KMS-11 (cell line): Measurements from ENCODE around the gene ZMAT2.
A peak's percentile ranks its signal among the peaks of the same experiment; 100 is the strongest.
"Not testable (repeated sequence)": the region's sequence is repeated elsewhere in the genome, so short reads cannot be mapped to it uniquely, and the experiment has no call there.

Experiments used
- H2AFZ ChIP-seq: fragments of 200-600 bp; sonication (generic); 2 replicates; pipeline ENCODE4 v1.6.1; 2016; ENCODE audit warnings: antibody characterized with exemption, mixed run types, low read depth
- H3K27ac ChIP-seq: fragments of 200-600 bp; sonication (generic); 2 replicates; pipeline ENCODE4 v1.6.1; 2016; ENCODE audit warnings: mild to moderate bottlenecking, mixed run types
- H3K27me3 ChIP-seq: fragments of 200-600 bp; sonication (generic); 2 replicates; pipeline ENCODE4 v1.6.1; 2017; ENCODE audit warnings: mild to moderate bottlenecking, low read depth, mixed run types, moderate library complexity; ENCODE audit not compliant: insufficient read depth
- H3K36me3 ChIP-seq: fragments of 200-600 bp; sonication (generic); 2 replicates; pipeline ENCODE4 v1.6.1; 2017; ENCODE audit warnings: mild to moderate bottlenecking, mixed run types; ENCODE audit not compliant: insufficient read depth
- H3K4me1 ChIP-seq: fragments of 200-600 bp; sonication (generic); 2 replicates; pipeline ENCODE4 v1.6.1; 2016; ENCODE audit warnings: mild to moderate bottlenecking, low read depth, mixed run types; ENCODE audit not compliant: poor library complexity, severe bottlenecking
- H3K4me2 ChIP-seq: fragments of 200-600 bp; sonication (generic); 2 replicates; pipeline ENCODE4 v1.7.0; 2016; ENCODE audit warnings: mild to moderate bottlenecking, mixed run types
- H3K4me3 ChIP-seq: fragments of 200-600 bp; sonication (generic); IDR thresholded peaks from 2 replicates; pipeline ENCODE4 v1.6.1; 2017; ENCODE audit warnings: low read depth, low read length, mixed read lengths; ENCODE audit not compliant: insufficient read depth
- H3K79me2 ChIP-seq: fragments of 200-600 bp; sonication (generic); 2 replicates; pipeline ENCODE4 v1.6.1; 2016; ENCODE audit warnings: low read depth, mixed run types; ENCODE audit not compliant: insufficient read depth
- H3K9ac ChIP-seq: fragments of 200-600 bp; sonication (generic); 2 replicates; pipeline ENCODE4 v1.6.1; 2016; ENCODE audit warnings: mild to moderate bottlenecking, mixed run types
- H4K20me1 ChIP-seq: fragments of 200-600 bp; sonication (generic); 2 replicates; pipeline ENCODE4 v1.6.1; 2016; ENCODE audit warnings: mild to moderate bottlenecking, mixed run types; ENCODE audit not compliant: insufficient read depth
- CTCF ChIP-seq: fragments of 200-600 bp; sonication (generic); conservative IDR thresholded peaks from 2 replicates; pipeline ENCODE4 v1.6.1; 2017; ENCODE audit warnings: low read depth, mild to moderate bottlenecking, antibody characterized with exemption, low read length, moderate library complexity, mixed read lengths

ZMAT2 gene

GRCh38 chr5:140664359-140665119 lies 35.7 kb upstream of the ZMAT2 start, which contains the start of gene WDR55:
WDR55 (plus strand) TSS chr5:140664904; CDS start chr5:140664913, 9 bp downstream.
- TF ChIP-seq CTCF = no peak
- Histone ChIP-seq H3K27ac (peak within 1 kb of the TSS; percentile 52), H3K9ac (peak within 1 kb of the TSS; percentile 29; the same call in 1 of the 2 replicates), H3K79me2 (peaks cover 21% of the 10 kb centered on the region; the same call in 1 of the 2 replicates), H3K4me2 (peak within 1 kb of the TSS; percentile 27), H3K36me3 (no peaks in the 10 kb centered on the region), H2AFZ (peak within 1 kb of the TSS; percentile 70), H3K4me1 (peaks cover 13% of the 10 kb centered on the region), H3K27me3 (no peaks in the 10 kb centered on the region), H4K20me1 (no peaks in the 10 kb centered on the region), H3K4me3 (no peak within 1 kb of the TSS)

DNA sequence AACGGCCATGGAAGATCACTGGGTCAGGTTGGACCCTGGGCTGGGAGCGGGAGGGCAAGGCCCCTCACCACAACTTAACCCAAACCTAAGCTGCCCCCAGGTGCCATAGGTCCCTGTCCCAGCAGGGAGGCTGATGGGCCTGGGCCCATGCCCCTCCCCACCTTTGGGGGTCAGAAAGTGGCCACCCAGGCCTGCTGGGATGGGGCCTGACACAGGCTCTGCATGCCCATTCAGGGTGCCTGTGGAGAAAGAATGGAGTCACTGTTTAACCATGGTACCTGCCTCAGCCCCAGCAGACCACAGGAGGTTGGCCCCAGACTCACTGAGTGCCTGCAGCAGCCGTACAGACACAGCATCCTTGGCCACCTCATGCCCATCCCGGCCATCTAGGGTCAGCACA lies 29.2 kb upstream of the ZMAT2 start:
- H3K36me3 ChIP-seq = not testable (repeated sequence)

DNA sequence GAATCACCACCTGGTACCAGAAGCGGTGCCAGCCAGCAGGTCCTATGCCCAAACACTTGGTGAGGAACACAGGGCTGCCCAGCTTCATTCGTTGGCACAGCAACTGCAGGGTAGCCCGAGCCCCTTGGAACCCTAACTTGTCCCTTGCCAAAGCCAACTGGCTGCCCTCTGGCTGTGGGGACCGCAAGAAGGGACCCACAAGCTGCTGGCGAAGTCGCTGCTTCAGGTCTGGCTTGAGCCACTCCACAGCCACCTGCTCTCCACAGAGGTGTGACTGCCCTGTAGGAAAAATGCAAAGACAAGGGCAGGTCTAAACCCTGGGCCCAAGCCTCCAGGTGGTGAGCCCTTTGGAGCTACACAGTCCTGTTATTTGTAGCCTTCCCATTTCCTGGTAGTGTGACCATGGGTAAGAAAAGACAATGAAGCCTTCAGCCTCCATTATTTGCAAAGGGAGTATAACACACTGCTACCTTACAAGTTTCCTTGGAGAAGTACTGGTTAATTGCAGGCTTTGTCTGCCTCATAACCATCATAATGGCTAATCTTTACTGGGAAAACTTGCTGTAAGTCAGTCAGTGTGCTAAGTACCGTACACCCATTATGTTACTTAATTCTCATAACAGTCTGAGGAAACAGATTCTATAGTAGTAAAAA lies 28.6 kb upstream of the ZMAT2 start:
- Histone ChIP-seq H3K79me2 (peaks cover 3% of the 10 kb centered on the region; the same call in 1 of the 2 replicates), H2AFZ (no peak overlapping the region), H4K20me1 (no peaks in the 10 kb centered on the region), H3K36me3 (no peaks in the 10 kb centered on the region), H3K27ac (no peak overlapping the region), H3K9ac (no peak overlapping the region), H3K4me1 (peaks cover under 1% of the 10 kb centered on the region), H3K4me3 (no peak overlapping the region), H3K27me3 (no peaks in the 10 kb centered on the region), H3K4me2 (no peak overlapping the region)
- no peak for TF ChIP-seq CTCF

More for the DNA sequence above, 29.2 kb upstream of the ZMAT2 start:
- H3K27ac ChIP-seq, H3K4me1 ChIP-seq, H3K9ac ChIP-seq, H3K4me3 ChIP-seq, H4K20me1 ChIP-seq, H2AFZ ChIP-seq, H3K79me2 ChIP-seq, H3K27me3 ChIP-seq, H3K4me2 ChIP-seq: not testable (repeated sequence)

GRCh38 chr5:140672455-140673186 lies 27.6 kb upstream of the ZMAT2 start:
- no peak overlapping the region for H3K4me3 ChIP-seq
- TF ChIP-seq CTCF = no peak

More at GRCh38 chr5:140672455-140673186, 27.6 kb upstream of the ZMAT2 start:
- H3K79me2 ChIP-seq = no peaks in the 10 kb centered on the region
- H2AFZ ChIP-seq = no peak overlapping the region
- H3K4me2 ChIP-seq = no peak overlapping the region
- H3K27ac ChIP-seq = no peak overlapping the region
- no peaks in the 10 kb centered on the region for H3K4me1 ChIP-seq
- no peaks in the 10 kb centered on the region for H3K27me3 ChIP-seq
- H3K36me3 ChIP-seq = no peaks in the 10 kb centered on the region
- no peak overlapping the region for H3K9ac ChIP-seq
- H4K20me1 ChIP-seq = no peaks in the 10 kb centered on the region
